A673 (cell line): ENCODE data around the gene ARHGAP44. TPM values are rescaled to one million over a fixed set of nuclear protein-coding genes. Genes with fewer than 3 reads are reported as not detected.

Source experiments
- Bru-seq: library from RNA; stranded (reverse); fragments of 400-500 nt; gene quantifications from one replicate; lab custom pipeline; 2021; lab: Mats Ljungman, UMichigan
- BruChase-seq, 2 experiments: library from RNA; stranded (reverse); fragments of 400-500 nt; gene quantifications; one replicate each; lab custom pipeline; 2021; lab: Mats Ljungman, UMichigan
- BruUV-seq: library from RNA; stranded (reverse); fragments of 400-500 nt; replicated peaks from 2 replicates; lab custom pipeline; 2021; lab: Mats Ljungman, UMichigan
- CTCF ChIA-PET: fragments of 300-600 bp; sonication (Branson Sonifier 250); formaldehyde crosslinking; loops from one replicate; lab custom pipeline; 2022; ENCODE audit warnings: antibody characterized with exemption; lab: Charles Lee
- POLR2A ChIA-PET: fragments of 300-600 bp; sonication (Branson Sonifier 250); formaldehyde crosslinking; loops from one replicate; lab custom pipeline; 2022; ENCODE audit warnings: antibody characterized with exemption; ENCODE audit not compliant: low non-redundant PET; lab: Charles Lee
- DNase-seq: peaks from one replicate; pipeline ENCODE4 v3.0.0-alpha.2; 2015; ENCODE audit warnings: low spot score
- H3K27ac ChIP-seq: fragments of 200-600 bp; sonication (generic); 2 replicates; pipeline ENCODE4 v1.5.1; 2016; ENCODE audit warnings: mixed run types, low read depth, mild to moderate bottlenecking, mixed read lengths, antibody characterized with exemption, low read length; ENCODE audit not compliant: poor library complexity, severe bottlenecking
- H3K27me3 ChIP-seq: fragments of 200-600 bp; sonication (generic); replicated peaks from 2 replicates; pipeline ENCODE4 v1.6.1; 2017; ENCODE audit warnings: mixed run types, low read depth, mild to moderate bottlenecking, mixed read lengths, antibody characterized with exemption, low read length; ENCODE audit not compliant: insufficient read depth, poor library complexity
- H3K36me3 ChIP-seq: fragments of 200-600 bp; sonication (generic); 2 replicates; pipeline ENCODE4 v1.6.1; 2016; ENCODE audit warnings: mixed run types, mild to moderate bottlenecking, mixed read lengths, antibody characterized with exemption, low read length; ENCODE audit not compliant: insufficient read depth, poor library complexity, severe bottlenecking
- H3K4me1 ChIP-seq: fragments of 200-600 bp; sonication (generic); 2 replicates; pipeline ENCODE4 v1.6.1; 2017; ENCODE audit warnings: mixed run types, mild to moderate bottlenecking, mixed read lengths, antibody characterized with exemption, low read length; ENCODE audit not compliant: insufficient read depth, poor library complexity, severe bottlenecking
- H3K4me3 ChIP-seq: fragments of 200-600 bp; sonication (generic); 2 replicates; pipeline ENCODE4 v1.5.1; 2016; ENCODE audit warnings: low read depth, mixed run types, mild to moderate bottlenecking, mixed read lengths, low read length; ENCODE audit not compliant: poor library complexity, severe bottlenecking
- H3K9me3 ChIP-seq: fragments of 200-600 bp; sonication (generic); 2 replicates; pipeline ENCODE4 v1.6.1; 2016; ENCODE audit warnings: mixed run types, low read depth, mild to moderate bottlenecking, mixed read lengths, antibody characterized with exemption, low read length; ENCODE audit not compliant: poor library complexity, severe bottlenecking
- CTCF ChIP-seq: fragments of 300-800, 200-600 bp; sonication (generic); conservative IDR thresholded peaks from 2 replicates; pipeline ENCODE4 v1.5.1; 2017; ENCODE audit warnings: low read depth, mild to moderate bottlenecking, antibody characterized with exemption, low read length, moderate library complexity, mixed read lengths
- EZH2 ChIP-seq: fragments of 200-600 bp; sonication (generic); IDR thresholded peaks from 2 replicates; pipeline ENCODE4 v1.6.1; 2017; ENCODE audit warnings: borderline replicate concordance, low read depth, mild to moderate bottlenecking, mixed read lengths, antibody characterized with exemption, low read length; ENCODE audit not compliant: poor library complexity, severe bottlenecking
- intact Hi-C: fragments of 100-400 bp; cut with micrococcal nuclease; formaldehyde crosslinking; loops from one replicate; pipeline ENCODE4 v1.10.0; 2022; ENCODE audit not compliant: unreplicated experiment
- long read RNA-seq: library from polyadenylated mRNA; stranded (forward); transcript quantifications from one replicate; pipeline ENCODE4 v2.0.0, GENCODE V29; 2022
- total RNA-seq: library from RNA; stranded (reverse); gene quantifications from 2 replicates; pipeline ENCODE4 v1.2.3, GENCODE V29; 2021

ARHGAP44 gene
- total RNA-seq (0.42 and 0.49 TPM in 2 replicates), Bru-seq, nascent RNA (percentile 21 among the genes with signal in this experiment), BruChase-seq, experiment 1, labeled RNA remaining after a 2-hour chase (percentile 18 among the genes with signal in this experiment), BruChase-seq, experiment 2, labeled RNA remaining after a 6-hour chase (percentile 20 among the genes with signal in this experiment)
- long read RNA-seq: 0 reads

DNA sequence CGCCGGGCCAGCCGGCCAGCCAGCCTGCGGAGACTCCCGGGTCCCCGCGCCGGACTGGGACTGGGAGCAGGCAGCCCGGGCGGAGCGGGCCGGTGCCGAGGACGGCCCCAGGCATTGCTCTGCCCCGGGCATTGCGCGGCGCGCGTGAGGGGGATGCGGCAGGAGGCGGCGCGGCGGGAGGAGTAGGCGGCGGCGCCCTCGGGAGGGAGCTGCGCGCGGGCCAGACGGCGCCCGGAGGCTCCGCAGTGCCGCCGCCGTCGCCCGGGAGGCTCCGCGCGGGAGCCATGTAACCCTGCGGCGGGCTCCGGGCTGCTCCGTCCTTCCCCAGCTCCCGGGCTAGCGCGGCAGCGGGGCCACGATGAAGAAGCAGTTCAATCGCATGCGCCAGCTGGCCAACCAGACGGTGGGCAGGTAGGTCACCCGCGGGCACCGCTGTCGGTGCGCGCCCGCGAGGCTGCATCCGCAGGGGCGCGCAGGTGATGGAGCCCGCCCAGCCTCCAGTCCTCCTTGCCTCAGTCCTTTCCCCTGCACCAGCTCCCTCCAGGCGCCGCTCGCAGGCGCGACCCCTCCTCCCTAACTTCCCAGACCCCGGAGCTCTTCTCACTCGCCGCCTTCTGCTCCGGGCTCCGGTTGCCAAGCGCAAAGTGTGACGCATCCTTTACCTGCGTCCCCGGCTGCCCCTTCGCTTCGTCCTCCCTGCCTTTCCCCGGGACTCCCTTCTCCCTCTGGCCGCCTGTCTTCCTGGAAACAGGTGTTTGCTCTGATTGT lies at the start of gene ARHGAP44:
TSS of gene ARHGAP44 (plus strand) at position 18 of the 768 bp plus-strand sequence. CDS start at position 359, 341 bp downstream.
- H3K4me3 ChIP-seq: peak within 1 kb of the TSS; percentile 57
- H3K9me3 ChIP-seq: no peaks in the 10 kb centered on the region
- no peak within 1 kb of the TSS for H3K27ac ChIP-seq
- H3K4me1 ChIP-seq: no peaks in the 10 kb centered on the region
- POLR2A ChIA-PET: interaction anchor here (0.6 kb wide), 1 partner anchor 56 kb away, joined by 3 read pairs; no protein-coding TSS in a partner anchor
- TF ChIP-seq CTCF (no peak), EZH2 (no peak)
- CTCF ChIA-PET: interaction anchor here (0.6 kb wide), 1 partner anchor 340 kb away, joined by 11 read pairs; no protein-coding TSS in a partner anchor
- DNase-seq: peak; percentile 58
- H3K27me3 ChIP-seq: peaks cover 30% of the 10 kb centered on the region
- no TSS peak for BruUV-seq
- no peaks in the 10 kb centered on the region for H3K36me3 ChIP-seq
- intact Hi-C loops: loop anchor here (2.0 kb wide), 1 partner anchor 213 kb away; no protein-coding TSS in a partner anchor

GRCh38 chr17:12739500-12739899 lies 49.8 kb upstream of the ARHGAP44 start:
- H3K4me3 ChIP-seq: no peak overlapping the region
- no TSS peak for BruUV-seq
- H3K27ac ChIP-seq: no peak overlapping the region
- POLR2A ChIA-PET: no interaction called here
- no peak for DNase-seq
- H3K36me3 ChIP-seq: no peaks in the 10 kb centered on the region
- no peaks in the 10 kb centered on the region for H3K9me3 ChIP-seq
- H3K4me1 ChIP-seq: no peaks in the 10 kb centered on the region
- CTCF ChIA-PET: no interaction called here
- H3K27me3 ChIP-seq: peaks cover 18% of the 10 kb centered on the region
- TF ChIP-seq EZH2 (no peak), CTCF (no peak)
- intact Hi-C loops: no loop called here

DNA sequence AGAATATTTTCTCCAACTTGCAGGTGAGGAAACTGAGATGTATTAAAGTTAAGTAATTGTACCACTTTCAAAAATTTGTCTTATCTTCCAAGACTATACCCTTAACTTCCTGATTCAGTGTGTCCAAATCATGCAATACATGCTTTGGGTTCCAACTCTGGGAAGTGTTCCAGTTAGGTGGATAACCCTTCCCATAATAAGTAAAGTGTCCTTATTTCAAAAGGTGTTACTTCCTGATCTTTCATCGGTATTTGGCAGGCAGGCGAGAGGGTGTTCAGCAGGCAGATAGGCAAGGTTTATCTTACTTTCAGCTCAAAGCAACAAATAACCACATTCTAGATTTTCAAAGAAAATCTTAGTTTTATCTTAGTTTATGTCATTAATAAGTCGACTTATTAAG lies 46.3 kb upstream of the ARHGAP44 start:
- Histone ChIP-seq H3K36me3 (no peaks in the 10 kb centered on the region), H3K27me3 (peaks cover 3% of the 10 kb centered on the region), H3K27ac (no peak overlapping the region), H3K4me1 (no peaks in the 10 kb centered on the region), H3K9me3 (no peaks in the 10 kb centered on the region), H3K4me3 (no peak overlapping the region)
- CTCF ChIA-PET: no interaction called here
- intact Hi-C loops: loop anchor here (5.0 to 10.0 kb wide), 3 partner anchors 262 to 561 kb away; no protein-coding TSS in a partner anchor
- no TSS peak for BruUV-seq
- no peak for TF ChIP-seq EZH2
- no peak for TF ChIP-seq CTCF
- POLR2A ChIA-PET: interaction anchor here (0.8 kb wide), 1 partner anchor 128 kb away, joined by 13 read pairs; no protein-coding TSS in a partner anchor
- no peak for DNase-seq
